ENCODE results near the gene INSC.

DNA sequence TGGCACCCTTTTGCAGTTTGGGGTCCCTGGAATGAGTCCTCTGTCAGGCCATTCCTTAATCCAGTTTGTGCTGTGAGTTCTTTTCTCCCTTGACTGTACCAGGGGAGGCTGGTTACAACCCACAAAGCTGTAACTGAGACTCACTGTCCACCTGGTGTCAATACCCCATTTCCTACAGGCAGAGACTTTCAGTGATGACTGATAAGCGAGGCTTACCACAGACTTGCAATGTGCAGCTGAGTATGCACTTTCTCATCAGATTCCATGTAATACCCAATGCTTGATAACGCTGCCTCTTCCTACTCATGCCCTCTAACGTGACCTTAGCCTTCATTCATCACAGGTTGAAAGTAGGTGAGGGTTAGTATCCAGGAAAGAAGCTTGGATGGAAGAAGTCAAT, 120.1 kb downstream of the INSC start:
- TF ChIP-seq CTCF (conservative IDR thresholded peaks at IDR 0.05) (no peak), ZFX (IDR thresholded peaks at IDR 0.05) (no peak)
